ENCODE results near the gene RAB33B. TPM values are rescaled to one million over a fixed set of nuclear protein-coding genes. Genes with fewer than 3 reads are reported as not detected.
"Not testable (repeated sequence)": the region's sequence is repeated elsewhere in the genome, so short reads cannot be mapped to it uniquely, and the experiment has no call there.

RAB33B gene
- polyA plus RNA-seq, 3 donors: 5.8 to 8.1 (median 6.0) TPM

GRCh38 chr4:139461022-139461628 lies 7.2 kb downstream of the RAB33B start:
- intact Hi-C loops (cut with micrococcal nuclease): no loop called here
- H3K4me1 Mint-ChIP-seq: peaks cover 43% of the 10 kb centered on the region
- H3K9me3 Mint-ChIP-seq: peaks cover 0 to 4% (median 2%) of the 10 kb centered on the region in 7 donors

GRCh38 chr4:139464512-139464911 lies 10.6 kb downstream of the RAB33B start:
- Histone ChIP-seq H4K20me1 (ENCODE audit: insufficient read depth, low read length) (peaks cover 83% of the 10 kb centered on the region), H3K79me2 (ENCODE audit: insufficient read depth, low read length) (peaks cover 94% of the 10 kb centered on the region), H3K4me1 (ENCODE audit: control insufficient read depth in 1 of 2, insufficient read depth in 2 of 2, low read length in 2 of 2) (peaks cover 8 to 10% of the 10 kb centered on the region in 2 donors)
- no CpG with 5 or more reads among the region's 5 CpGs for WGBS (ENCODE audit: insufficient coverage)
- H3K9me3 ChIP-seq (replicated peaks in 1 of 2; ENCODE audit: control insufficient read depth in 1 of 2, insufficient read depth in 1 of 2, low read length in 2 of 2); DNase-seq; H3K27me3 ChIP-seq (ENCODE audit: control insufficient read depth in 2 of 2, insufficient read depth in 2 of 2, low read length in 2 of 2); H3K27ac ChIP-seq (ENCODE audit: low read depth in 1 of 2, low read length in 2 of 2); H2AFZ ChIP-seq (ENCODE audit: insufficient read depth, low read depth, low read length, poor library complexity, severe bottlenecking); intact Hi-C loops (cut with micrococcal nuclease); H3K9ac ChIP-seq (ENCODE audit: insufficient read depth, low read length, poor library complexity, severe bottlenecking); H3K4me2 ChIP-seq (replicated peaks; ENCODE audit: extremely low read depth, low read length, poor library complexity, severe bottlenecking); H3K36me3 ChIP-seq (replicated peaks in 1 of 2; ENCODE audit: control insufficient read depth in 1 of 2, insufficient read depth in 2 of 2, low read length in 2 of 2); H3K4me3 ChIP-seq (replicated peaks in 1 of 3; ENCODE audit: low read depth in 2 of 3, low read length in 3 of 3); H3K27ac Mint-ChIP-seq; H3K27me3 Mint-ChIP-seq (ENCODE audit: low read depth in 3 of 3); H3K4me3 Mint-ChIP-seq: not testable (repeated sequence)
- Mint-ChIP-seq H3K9me3 (peaks cover 3 to 20% (median 15%) of the 10 kb centered on the region in 7 donors), H3K4me1 (peaks cover 16% of the 10 kb centered on the region), H3K36me3 (peaks cover 14 to 28% of the 10 kb centered on the region in 2 donors)

More at GRCh38 chr4:139461022-139461628, 7.2 kb downstream of the RAB33B start:
- DNase-seq: no peak
- Mint-ChIP-seq H3K27ac (peak overlapping the region in 6 of 7 donors; percentile 10 to 73 (median 44)), H3K36me3 (peaks cover 10 to 26% of the 10 kb centered on the region in 2 donors), H3K4me3 (peak overlapping the region in 1 of 2 donors; percentile 29), H3K27me3 (ENCODE audit: low read depth in 3 of 3) (no peaks in the 10 kb centered on the region)
- Histone ChIP-seq H3K9ac (ENCODE audit: insufficient read depth, low read length, poor library complexity, severe bottlenecking) (no peak overlapping the region), H3K79me2 (ENCODE audit: insufficient read depth, low read length) (peaks cover 94% of the 10 kb centered on the region), H3K36me3 (replicated peaks in 1 of 2; ENCODE audit: control insufficient read depth in 1 of 2, insufficient read depth in 2 of 2, low read length in 2 of 2) (peaks cover 0 to 6% of the 10 kb centered on the region in 2 donors), H3K27me3 (ENCODE audit: control insufficient read depth in 2 of 2, insufficient read depth in 2 of 2, low read length in 2 of 2) (no peaks in the 10 kb centered on the region), H3K4me2 (replicated peaks; ENCODE audit: extremely low read depth, low read length, poor library complexity, severe bottlenecking) (no peak overlapping the region), H3K27ac (ENCODE audit: low read depth in 1 of 2, low read length in 2 of 2) (peak overlapping the region in 1 of 2 donors; percentile 51), H4K20me1 (ENCODE audit: insufficient read depth, low read length) (peaks cover 80% of the 10 kb centered on the region), H3K4me1 (ENCODE audit: control insufficient read depth in 1 of 2, insufficient read depth in 2 of 2, low read length in 2 of 2) (peaks cover 15 to 23% of the 10 kb centered on the region in 2 donors), H3K4me3 (replicated peaks in 1 of 3; ENCODE audit: low read depth in 2 of 3, low read length in 3 of 3) (no peak overlapping the region), H3K9me3 (replicated peaks in 1 of 2; ENCODE audit: control insufficient read depth in 1 of 2, insufficient read depth in 1 of 2, low read length in 2 of 2) (no peaks in the 10 kb centered on the region), H2AFZ (ENCODE audit: insufficient read depth, low read depth, low read length, poor library complexity, severe bottlenecking) (no peak overlapping the region)
- no CpG with 5 or more reads among the region's 5 CpGs for WGBS (ENCODE audit: insufficient coverage)
- TF ChIP-seq CTCF (IDR thresholded peaks at IDR 0.05): no peak

All from CD14-positive monocyte (primary cell).